ENCODE measurements around the gene CFAP99. TPM values are rescaled to one million over a fixed set of nuclear protein-coding genes. Genes with fewer than 3 reads are reported as not detected.

The CFAP99 gene
- total and polyA plus RNA-seq, 2 of the 8 experiments (the other 6 are each of a cell fraction or from before 2014, with no cell fraction given) = not detected

DNA sequence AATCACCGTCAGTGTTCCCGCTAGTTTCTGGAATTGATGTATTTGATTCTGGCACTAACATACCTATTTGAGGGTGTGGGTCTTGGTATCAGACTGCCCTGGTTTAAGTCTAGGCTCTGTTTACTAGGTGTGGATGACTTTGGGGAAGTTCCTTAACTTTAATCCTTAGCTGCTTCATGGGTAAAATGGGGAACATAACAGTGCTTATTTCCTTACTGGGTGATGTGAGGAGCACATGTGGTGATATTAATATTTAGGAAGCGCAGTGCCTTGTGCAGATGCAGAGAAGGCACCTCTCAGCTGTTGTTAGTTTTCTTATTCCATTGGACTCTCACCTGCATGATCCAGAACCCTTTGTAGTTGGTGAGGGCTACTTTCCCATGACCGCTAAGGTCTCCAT is 67.2 kb downstream of the CFAP99 start:
- Histone ChIP-seq H4K91ac (replicated peaks; ENCODE audit: insufficient read length, low read length) (no peak overlapping the region), H3K4me3 (ENCODE audit: extremely low read depth in 1 of 4, insufficient read depth in 2 of 4, low read depth in 3 of 4, low read length in 4 of 4) (no peak overlapping the region), H2BK15ac (ENCODE audit: low read length) (no peak overlapping the region), H4K8ac (ENCODE audit: extremely low read depth, insufficient read depth, low read length) (no peak overlapping the region), H3K56ac (replicated peaks; ENCODE audit: insufficient read length, low read depth, low read length) (no peak overlapping the region), H2AFZ (ENCODE audit: low read length) (no peak overlapping the region), H3K23ac (ENCODE audit: insufficient read length) (no peak overlapping the region), H3K9me3 (ENCODE audit: insufficient read depth in 2 of 2, low read depth in 1 of 2, low read length in 1 of 2) (no peaks in the 10 kb centered on the region), H2AK5ac (ENCODE audit: low read depth, low read length) (no peak overlapping the region), H3K79me2 (ENCODE audit: control insufficient read depth in 1 of 2, insufficient read depth in 2 of 2, low read length in 2 of 2) (peaks cover 66 to 97% of the 10 kb centered on the region in 2 experiments), H3K79me1 (ENCODE audit: low read depth, low read length) (peaks cover 22% of the 10 kb centered on the region), H3K4me2 (ENCODE audit: insufficient read depth in 1 of 2, low read depth in 2 of 2, low read length in 2 of 2) (no peak overlapping the region; a peak in 1 of 4 replicates), H3K4ac (replicated peaks; ENCODE audit: insufficient read length, low read depth, low read length) (no peak overlapping the region), H3K36me3 (ENCODE audit: control insufficient read depth in 2 of 4, insufficient read depth in 4 of 4, low read length in 3 of 4) (peaks cover 5 to 18% (median 10%) of the 10 kb centered on the region in 4 experiments; a peak in 6 of 8 replicates), H2BK5ac (ENCODE audit: low read depth, low read length) (no peak overlapping the region; the same call in 1 of the 2 replicates), H3K9ac (replicated peaks in 1 of 4; ENCODE audit: extremely low read depth in 1 of 4, low read depth in 3 of 4, low read length in 3 of 4) (no peak overlapping the region), H2BK120ac (replicated peaks; ENCODE audit: low read depth, low read length) (no peak overlapping the region), H4K5ac (ENCODE audit: insufficient read length, low read depth, low read length) (no peak overlapping the region), H2BK12ac (ENCODE audit: low read depth, low read length) (no peak overlapping the region), H3K27me3 (replicated peaks in 1 of 4; ENCODE audit: control insufficient read depth in 3 of 4, extremely low read depth in 1 of 4, insufficient read depth in 3 of 4, low read length in 3 of 4) (no peaks in the 10 kb centered on the region), H3K14ac (ENCODE audit: insufficient read length) (no peak overlapping the region), H2BK20ac (ENCODE audit: low read length) (no peak overlapping the region), H3K23me2 (ENCODE audit: low read depth, low read length) (no peaks in the 10 kb centered on the region), H3K4me1 (replicated peaks in 1 of 4; ENCODE audit: control insufficient read depth in 3 of 4, insufficient read depth in 4 of 4, low read length in 3 of 4) (peaks cover under 1 to 8% (median 2%) of the 10 kb centered on the region in 4 experiments; a peak in 5 of 7 replicates), H3K27ac (ENCODE audit: low read depth, low read length) (no peak overlapping the region), H4K20me1 (replicated peaks in 1 of 2; ENCODE audit: control insufficient read depth in 1 of 2, insufficient read depth in 2 of 2, low read length in 2 of 2) (peaks cover 51 to 67% of the 10 kb centered on the region in 2 experiments), H3K18ac (ENCODE audit: extremely low read depth, low read length) (no peak overlapping the region)
- ChIA-PET POLR2A (ENCODE audit: partially characterized antibody) (interaction anchor here (0.6 to 2.0 kb wide), 4 partner anchors 8 to 50 kb away, joined by 3 to 10 read pairs (median 4); partner anchors contain the start of genes FAM193A and RNF4), CTCF (ENCODE audit: partially characterized antibody) (interaction anchor here (1.9 kb wide), 1 partner anchor 10 kb away, joined by 6 read pairs; no protein-coding TSS in a partner anchor)
- DNase-seq (ENCODE audit: low read depth in 1 of 2, low spot score in 2 of 2) (no peak), FAIRE-seq (no peak)
- 94% methylated on average over 4 of the region's 4 CpGs; no CpG with 5 or more reads in 1 of the 2 experiments for WGBS, 2 experiments (ENCODE audit: extremely low coverage in 1 of 2, insufficient coverage in 1 of 2, insufficient read length in 1 of 2, insufficient replicate concordance in 2 of 2, low coverage in 1 of 2, low lambda C conversion rate in 2 of 2, missing lambda C conversion rate in 1 of 2)
- TF ChIP-seq PHF8 (conservative IDR thresholded peaks at IDR 0.05; ENCODE audit: low read depth, low read length) (no peak), SIX5 (IDR thresholded peaks at IDR 0.05; ENCODE audit: low read depth, low read length) (no peak), BCL11A (IDR thresholded peaks at IDR 0.05; ENCODE audit: low read depth in 2 of 2, low read length in 2 of 2) (no peak), SP4 (IDR thresholded peaks at IDR 0.05; ENCODE audit: low read length) (no peak), CHD1 (IDR thresholded peaks at IDR 0.05; ENCODE audit: low read depth, low read length) (no peak), BRCA1 (IDR thresholded peaks at IDR 0.05; ENCODE audit: low read depth, low read length) (no peak), TBP (IDR thresholded peaks at IDR 0.05; ENCODE audit: low read depth, low read length) (no peak), NANOG (IDR thresholded peaks at IDR 0.05; ENCODE audit: insufficient read depth, low read depth, low read length, poor library complexity, severe bottlenecking) (no peak), ATF2 (IDR thresholded peaks at IDR 0.05; ENCODE audit: low read length) (no peak), POU5F1 (IDR thresholded peaks at IDR 0.05; ENCODE audit: low read depth, low read length) (no peak), EZH2 (IDR thresholded peaks at IDR 0.05; ENCODE audit: low read depth, low read length, severe bottlenecking) (no peak), TAF7 (optimal IDR thresholded peaks at IDR 0.05; ENCODE audit: borderline replicate concordance, low read depth, low read length) (no peak)

Data from H1 (cell line).